ENCODE measurements around the gene MED15. TPM values are rescaled to one million over a fixed set of nuclear protein-coding genes. Genes with fewer than 3 reads are reported as not detected.

Gene MED15
- total and polyA plus RNA-seq, 2 experiments from 2014 or later, result 45.1 to 45.3 TPM

DNA sequence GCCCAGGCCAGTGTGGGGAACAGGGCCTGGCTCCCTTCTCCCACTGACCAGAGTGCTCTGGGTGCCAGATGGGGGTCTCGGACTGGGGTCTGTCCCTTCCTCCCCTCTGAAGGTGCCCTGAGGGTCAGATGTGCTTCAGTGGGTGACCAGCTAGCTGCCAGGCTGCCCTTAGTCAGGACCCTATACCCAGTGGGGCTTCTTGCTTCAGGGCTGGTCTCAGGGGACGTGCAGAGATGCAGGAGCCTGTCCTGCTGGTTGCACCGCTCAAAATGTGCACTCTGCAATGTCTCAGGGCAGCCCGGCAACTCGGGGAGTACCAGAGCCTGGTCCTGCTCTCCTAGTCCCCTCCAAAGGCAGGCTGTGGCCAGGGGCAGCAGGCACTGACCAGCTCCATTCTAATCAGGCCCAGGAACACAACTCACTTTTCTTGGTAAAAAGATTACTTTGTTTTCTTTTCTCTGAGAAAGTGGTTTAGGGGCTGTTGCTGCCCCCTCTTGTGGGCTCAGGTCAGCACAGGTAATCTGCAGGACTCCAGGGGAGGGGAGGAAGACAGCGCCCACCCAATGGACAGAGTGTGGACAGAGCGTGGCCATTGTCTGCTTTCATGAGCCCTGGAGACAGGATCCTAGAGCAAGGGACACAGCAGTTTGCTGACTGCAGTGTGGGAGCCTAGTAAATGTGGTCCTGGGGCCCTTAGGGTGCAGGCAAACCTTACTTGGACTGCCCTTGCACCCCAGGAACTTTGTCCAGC, 80.9 kb downstream of the MED15 start:
- TF ChIP-seq, protein P1, sequence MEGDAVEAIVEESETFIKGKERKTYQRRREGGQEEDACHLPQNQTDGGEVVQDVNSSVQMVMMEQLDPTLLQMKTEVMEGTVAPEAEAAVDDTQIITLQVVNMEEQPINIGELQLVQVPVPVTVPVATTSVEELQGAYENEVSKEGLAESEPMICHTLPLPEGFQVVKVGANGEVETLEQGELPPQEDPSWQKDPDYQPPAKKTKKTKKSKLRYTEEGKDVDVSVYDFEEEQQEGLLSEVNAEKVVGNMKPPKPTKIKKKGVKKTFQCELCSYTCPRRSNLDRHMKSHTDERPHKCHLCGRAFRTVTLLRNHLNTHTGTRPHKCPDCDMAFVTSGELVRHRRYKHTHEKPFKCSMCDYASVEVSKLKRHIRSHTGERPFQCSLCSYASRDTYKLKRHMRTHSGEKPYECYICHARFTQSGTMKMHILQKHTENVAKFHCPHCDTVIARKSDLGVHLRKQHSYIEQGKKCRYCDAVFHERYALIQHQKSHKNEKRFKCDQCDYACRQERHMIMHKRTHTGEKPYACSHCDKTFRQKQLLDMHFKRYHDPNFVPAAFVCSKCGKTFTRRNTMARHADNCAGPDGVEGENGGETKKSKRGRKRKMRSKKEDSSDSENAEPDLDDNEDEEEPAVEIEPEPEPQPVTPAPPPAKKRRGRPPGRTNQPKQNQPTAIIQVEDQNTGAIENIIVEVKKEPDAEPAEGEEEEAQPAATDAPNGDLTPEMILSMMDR (IDR thresholded peaks at IDR 0.05; ENCODE audit: low read depth, low read length), result no peak
- peaks cover 30% of the 10 kb centered on the region for H3K36me3 ChIP-seq
- DNase-seq (ENCODE audit: low read depth in 1 of 2, low spot score in 1 of 2), result no peak
- no peaks in the 10 kb centered on the region for H3K27me3 ChIP-seq
- H3K4me1 ChIP-seq (ENCODE audit: low read depth), result no peaks in the 10 kb centered on the region
- H3K9me3 ChIP-seq (ENCODE audit: low read depth), result no peaks in the 10 kb centered on the region
- no peak overlapping the region for H3K4me3 ChIP-seq
- H3K27ac ChIP-seq, result peak overlapping the region; percentile 75

DNA sequence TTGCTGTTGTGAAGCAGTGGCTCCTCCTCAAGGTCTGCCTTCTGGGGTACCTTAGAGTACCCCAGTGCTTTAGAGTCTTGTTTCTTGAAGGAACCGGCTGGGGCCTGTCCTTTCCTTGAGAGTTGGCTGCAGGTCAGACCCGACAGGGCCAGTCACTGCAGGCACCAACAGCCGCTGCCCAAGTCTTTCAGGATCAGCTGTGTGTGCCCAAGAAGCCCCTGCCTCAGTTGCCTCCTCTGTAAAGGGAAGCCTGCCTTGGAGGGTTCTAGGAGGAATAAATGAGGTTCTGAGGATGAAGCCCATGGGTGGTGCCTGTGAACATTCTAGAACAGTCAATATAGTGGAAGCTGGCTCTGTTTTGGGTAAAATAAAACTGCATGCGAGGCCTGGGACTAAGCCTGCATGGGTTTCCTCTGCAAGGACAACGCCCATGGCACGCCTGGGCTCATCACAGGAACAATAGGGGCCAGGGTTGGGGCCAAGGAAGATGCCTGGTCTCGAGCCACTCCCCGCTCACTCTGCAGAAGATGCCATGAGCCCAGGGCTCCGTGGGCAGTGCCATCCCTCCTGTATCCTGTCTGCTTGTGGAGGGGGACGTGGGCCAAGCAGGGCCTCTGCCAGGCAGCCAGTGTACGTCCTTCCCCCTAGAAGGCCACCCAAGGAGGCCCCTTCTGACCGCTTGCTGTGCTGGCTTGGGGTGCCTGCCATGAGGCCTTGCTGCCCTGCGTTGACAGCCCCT, 81.6 kb downstream of the MED15 start:
- H3K27ac ChIP-seq, result peak overlapping the region; percentile 75
- H3K36me3 ChIP-seq, result peaks cover 25% of the 10 kb centered on the region
- no peak overlapping the region for H3K4me3 ChIP-seq
- no peaks in the 10 kb centered on the region for H3K27me3 ChIP-seq
- no peaks in the 10 kb centered on the region for H3K4me1 ChIP-seq (ENCODE audit: low read depth)
- DNase-seq (ENCODE audit: low read depth in 1 of 2, low spot score in 1 of 2), result no peak
- H3K9me3 ChIP-seq (ENCODE audit: low read depth), result no peaks in the 10 kb centered on the region
- TF ChIP-seq, protein P1 (IDR thresholded peaks at IDR 0.05; ENCODE audit: low read depth, low read length), result no peak

DNA sequence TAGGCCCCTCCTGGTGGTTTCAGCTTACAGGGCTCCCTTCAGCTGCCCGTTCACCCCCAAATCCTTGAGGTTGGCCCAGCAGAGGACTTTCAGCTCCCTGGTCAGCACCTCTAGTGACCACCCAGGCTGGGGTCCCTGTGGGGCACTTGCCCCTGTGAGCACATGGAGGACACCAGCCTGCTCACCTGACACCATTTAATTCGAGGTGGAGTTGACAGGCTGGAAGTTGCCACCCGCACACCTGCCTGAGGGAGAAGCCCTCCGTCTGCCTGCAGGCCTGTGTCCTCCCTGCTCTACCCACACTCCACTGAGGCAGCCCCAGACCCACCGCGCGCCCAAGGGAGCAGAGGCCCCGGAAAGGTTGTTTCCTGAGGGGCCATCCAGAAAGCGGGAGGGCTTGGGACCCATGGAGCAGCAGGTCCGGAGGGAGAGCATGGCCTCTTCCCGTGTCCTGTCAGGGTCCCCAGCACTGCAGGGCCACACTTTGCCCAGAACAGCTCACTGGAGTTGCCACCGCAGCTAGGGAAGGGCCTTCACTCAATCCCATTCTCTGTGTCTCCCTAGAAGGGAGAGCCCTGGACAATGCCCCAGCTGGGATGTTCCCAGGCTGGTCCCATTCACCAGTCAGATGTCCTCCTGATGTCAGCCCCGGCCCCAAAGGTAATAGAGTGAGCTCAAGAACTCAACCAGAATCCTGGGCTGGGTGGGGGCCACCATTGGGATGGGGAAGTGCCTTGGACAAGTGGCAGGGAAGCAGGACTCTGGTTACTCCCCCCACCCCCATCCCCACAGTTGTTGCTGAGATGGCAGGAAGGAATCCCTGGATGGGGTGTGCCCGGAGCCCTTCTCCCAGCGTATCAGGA, 82.4 kb downstream of the MED15 start:
- no peak for DNase-seq (ENCODE audit: low read depth in 1 of 2, low spot score in 1 of 2)
- Histone ChIP-seq H3K4me1 (ENCODE audit: low read depth) (no peaks in the 10 kb centered on the region), H3K27ac (no peak overlapping the region), H3K27me3 (no peaks in the 10 kb centered on the region), H3K9me3 (ENCODE audit: low read depth) (no peaks in the 10 kb centered on the region), H3K36me3 (peaks cover 19% of the 10 kb centered on the region), H3K4me3 (no peak overlapping the region)
- TF ChIP-seq, protein P1 (IDR thresholded peaks at IDR 0.05; ENCODE audit: low read depth, low read length), result no peak

DNA sequence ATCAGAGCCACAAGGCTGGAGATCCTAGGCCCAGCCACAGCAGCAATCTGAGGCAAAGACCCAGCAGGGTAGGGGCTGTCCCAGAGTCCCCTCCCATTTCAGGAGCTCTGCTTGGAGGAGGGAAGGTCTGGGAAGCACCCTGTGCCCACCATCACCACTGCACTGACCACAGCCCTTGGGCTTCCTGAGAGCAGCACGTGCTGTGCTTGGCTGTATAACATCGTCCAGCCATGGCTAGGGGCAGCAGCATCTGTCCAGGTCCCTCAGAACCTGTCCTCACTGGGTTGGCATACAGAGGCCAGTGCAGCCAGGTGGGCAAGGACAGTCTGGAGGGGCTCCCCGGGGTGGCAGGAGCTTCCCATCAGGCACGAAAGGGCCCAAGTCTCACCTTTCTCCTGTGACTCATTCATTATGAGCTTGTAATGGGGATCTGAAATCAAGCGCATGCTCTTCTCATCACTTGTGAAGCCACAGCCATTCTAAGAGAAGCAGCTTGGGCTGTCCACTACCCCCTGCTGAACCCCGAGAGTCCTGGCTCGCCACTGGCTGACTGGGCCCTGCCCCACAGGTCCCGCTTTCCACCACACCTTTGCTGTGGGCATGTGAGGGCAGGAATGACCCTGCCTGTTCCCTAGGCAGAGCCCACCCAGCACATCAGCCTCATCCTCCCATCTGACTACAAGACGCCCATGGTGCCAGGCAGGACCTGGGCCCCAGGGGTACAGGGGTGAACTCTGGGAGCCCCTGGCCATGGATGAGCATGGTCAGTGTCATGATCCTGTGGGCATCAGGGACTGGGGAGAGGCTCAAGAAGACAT, 83.3 kb downstream of the MED15 start:
- TF ChIP-seq, protein P1 (IDR thresholded peaks at IDR 0.05; ENCODE audit: low read depth, low read length), result no peak
- no peaks in the 10 kb centered on the region for H3K4me1 ChIP-seq (ENCODE audit: low read depth)
- no peaks in the 10 kb centered on the region for H3K27me3 ChIP-seq
- no peak for DNase-seq (ENCODE audit: low read depth in 1 of 2, low spot score in 1 of 2)
- H3K36me3 ChIP-seq, result peaks cover 13% of the 10 kb centered on the region
- no peak overlapping the region for H3K27ac ChIP-seq
- H3K9me3 ChIP-seq (ENCODE audit: low read depth), result no peaks in the 10 kb centered on the region
- H3K4me3 ChIP-seq, result no peak overlapping the region

DNA sequence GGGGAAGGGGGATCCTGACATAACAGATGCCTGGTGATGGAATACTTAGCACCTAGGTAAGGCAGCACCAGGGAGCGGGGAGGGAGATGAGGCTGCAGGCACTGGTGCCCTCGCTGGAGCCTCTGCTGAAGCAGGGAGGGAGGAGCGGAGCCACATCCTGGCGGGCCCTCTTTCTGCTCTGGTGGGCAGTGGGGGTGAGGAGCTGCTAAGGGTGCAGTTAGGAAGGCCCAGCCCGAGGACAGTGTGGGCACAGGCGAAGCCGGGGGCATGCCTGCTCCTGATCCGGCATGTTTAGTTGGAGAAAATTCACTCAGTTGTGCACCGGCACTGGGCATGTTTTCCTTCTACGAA, 83.9 kb downstream of the MED15 start:
- TF ChIP-seq, protein P1 (IDR thresholded peaks at IDR 0.05; ENCODE audit: low read depth, low read length), result no peak
- Histone ChIP-seq H3K9me3 (ENCODE audit: low read depth) (no peaks in the 10 kb centered on the region), H3K4me1 (ENCODE audit: low read depth) (no peaks in the 10 kb centered on the region), H3K4me3 (no peak overlapping the region), H3K36me3 (peaks cover 8% of the 10 kb centered on the region), H3K27ac (no peak overlapping the region), H3K27me3 (no peaks in the 10 kb centered on the region)
- no peak for DNase-seq (ENCODE audit: low read depth in 1 of 2, low spot score in 1 of 2)

Measured in cardiac muscle cell (in vitro differentiated cells and primary cell).